Kidney (tissue), 14 donors: ENCODE measurements around the gene OXTR. TPM values are rescaled to one million over a fixed set of nuclear protein-coding genes. Genes with fewer than 3 reads are reported as not detected.

Source experiments
- DNase-seq, 5 donors: peaks; one replicate each; pipeline ENCODE4 v3.0.0-alpha.2; 2013 to 2020
- FAIRE-seq: peaks from 2 replicates; lab custom pipeline; 2012; peaks lifted over from hg19 to GRCh38; lab: Jason Lieb, UNC
- H3K27ac ChIP-seq, 2 donors: one replicate each; pipeline ENCODE4 v1.7.0; 2013; ENCODE audit warnings: low read depth in 2 of 2, low read length in 2 of 2, inconsistent platforms in 1 of 2
- H3K27me3 ChIP-seq: one replicate; pipeline ENCODE4 v1.7.1; 2013; ENCODE audit warnings: low read length, inconsistent platforms; ENCODE audit not compliant: control insufficient read depth, insufficient read depth
- H3K36me3 ChIP-seq, 3 donors: one replicate each; pipeline versions ENCODE4 v1.7.0 to v1.7.1; 2013; ENCODE audit warnings: low read length in 3 of 3, control low read depth in 1 of 3, inconsistent platforms in 1 of 3; ENCODE audit not compliant: insufficient read depth in 3 of 3, control insufficient read depth in 2 of 3
- H3K4me1 ChIP-seq, 3 donors: one replicate each; pipeline versions ENCODE4 v1.7.0 to v1.7.1; 2013; ENCODE audit warnings: low read length in 3 of 3, inconsistent platforms in 1 of 3, low read depth in 1 of 3; ENCODE audit not compliant: control insufficient read depth in 2 of 3, insufficient read depth in 2 of 3
- H3K4me3 ChIP-seq, 3 donors: one replicate each; pipeline versions ENCODE4 v1.7.0 to v1.8.1; 2013; ENCODE audit warnings: low read length in 3 of 3, control low read depth in 1 of 3, inconsistent platforms in 1 of 3
- H3K9ac ChIP-seq, 3 donors: one replicate each; pipeline versions ENCODE4 v1.7.0 to v1.7.1; 2013; ENCODE audit warnings: low read length in 3 of 3, control low read depth in 1 of 3, inconsistent platforms in 1 of 3
- H3K9me3 ChIP-seq, 3 donors: one replicate each; pipeline versions ENCODE4 v1.7.0 to v1.7.1; 2013; ENCODE audit warnings: low read length in 3 of 3, control low read depth in 1 of 3, inconsistent platforms in 1 of 3; ENCODE audit not compliant: control insufficient read depth in 2 of 3, insufficient read depth in 1 of 3
- intact Hi-C: fragments of 100-400 bp; cut with DNase I; formaldehyde crosslinking; loops from one replicate; pipeline ENCODE4 v1.11.1; 2022
- polyA plus RNA-seq: library from polyadenylated mRNA; stranded (reverse); fragments of 350-450 nt; fragmentation: Illumina TruSeq; extraction: RNeasy Lipid Tissue Mini Kit (QIAGEN cat#74804); gene quantifications from one replicate; pipeline ENCODE4 v1.2.3, GENCODE V29; 2014; ENCODE audit warnings: low read depth, low replicate concordance; ENCODE audit not compliant: insufficient read depth
- total RNA-seq: library from RNA; stranded (reverse); fragmentation: NEBNext Ultra II Directional; extraction: Animal tissue kit (Norgen Biotek cat#: 25700); gene quantifications from one replicate; pipeline ENCODE4 v1.2.1, GENCODE V29; 2021
- TF ChIP-seq, protein P1 (sequence below): IDR thresholded peaks from 3 replicates; pipeline ENCODE4 v1.5.1; 2012; ENCODE audit warnings: mild to moderate bottlenecking, moderate library complexity, borderline replicate concordance; ENCODE audit not compliant: insufficient read depth; ENCODE audit errors: extremely low read depth
- donor health status: control.
- donor health status: control.
- donor health status: control.
- donor health status: control.
- donor health status: control.
- donor health status: DM: yes; HTN: yes; CAD: no.
- donor health status: Normal renal cell carcinoma (clear cell type).

Gene OXTR
- total and polyA plus RNA-seq, 2 donors from 2014 or later, result 0.39 to 1.2 TPM

DNA sequence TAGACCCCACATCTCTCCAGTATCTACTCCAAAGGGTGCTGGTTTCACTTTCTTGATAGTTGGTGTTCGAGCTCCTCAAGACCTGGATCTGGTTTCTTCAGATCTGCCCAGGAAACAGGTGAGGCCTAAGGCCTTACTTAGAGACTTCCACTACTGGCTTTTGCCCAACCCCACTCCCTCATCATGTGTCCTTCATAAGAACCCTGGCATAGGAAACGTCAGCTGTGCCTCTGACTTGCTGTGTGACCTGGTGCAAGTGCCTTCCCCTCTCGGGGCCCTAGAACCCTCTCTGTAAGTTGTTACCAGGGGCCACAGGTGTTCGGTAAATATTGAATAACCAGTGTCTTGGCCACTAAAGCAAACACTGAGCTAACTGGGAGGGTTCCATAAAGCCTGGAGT is 3.9 kb downstream of the OXTR start:
- no peak overlapping the region for H3K27ac ChIP-seq
- H3K4me3 ChIP-seq, result no peak overlapping the region
- DNase-seq (no peak), FAIRE-seq (no peak)
- H3K9ac ChIP-seq, result no peak overlapping the region
- TF ChIP-seq, protein P1, sequence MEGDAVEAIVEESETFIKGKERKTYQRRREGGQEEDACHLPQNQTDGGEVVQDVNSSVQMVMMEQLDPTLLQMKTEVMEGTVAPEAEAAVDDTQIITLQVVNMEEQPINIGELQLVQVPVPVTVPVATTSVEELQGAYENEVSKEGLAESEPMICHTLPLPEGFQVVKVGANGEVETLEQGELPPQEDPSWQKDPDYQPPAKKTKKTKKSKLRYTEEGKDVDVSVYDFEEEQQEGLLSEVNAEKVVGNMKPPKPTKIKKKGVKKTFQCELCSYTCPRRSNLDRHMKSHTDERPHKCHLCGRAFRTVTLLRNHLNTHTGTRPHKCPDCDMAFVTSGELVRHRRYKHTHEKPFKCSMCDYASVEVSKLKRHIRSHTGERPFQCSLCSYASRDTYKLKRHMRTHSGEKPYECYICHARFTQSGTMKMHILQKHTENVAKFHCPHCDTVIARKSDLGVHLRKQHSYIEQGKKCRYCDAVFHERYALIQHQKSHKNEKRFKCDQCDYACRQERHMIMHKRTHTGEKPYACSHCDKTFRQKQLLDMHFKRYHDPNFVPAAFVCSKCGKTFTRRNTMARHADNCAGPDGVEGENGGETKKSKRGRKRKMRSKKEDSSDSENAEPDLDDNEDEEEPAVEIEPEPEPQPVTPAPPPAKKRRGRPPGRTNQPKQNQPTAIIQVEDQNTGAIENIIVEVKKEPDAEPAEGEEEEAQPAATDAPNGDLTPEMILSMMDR, result no peak
- H3K27me3 ChIP-seq, result peaks cover 14% of the 10 kb centered on the region
- peaks cover 0 to 17% (median 0%) of the 10 kb centered on the region in 3 donors for H3K4me1 ChIP-seq
- H3K9me3 ChIP-seq, result no peaks in the 10 kb centered on the region
- H3K36me3 ChIP-seq, result no peaks in the 10 kb centered on the region
- intact Hi-C loops, result no loop called here

GRCh38 chr3:8764528-8764927 is 4.9 kb downstream of the OXTR start:
- intact Hi-C loops, result no loop called here
- Histone ChIP-seq H3K27me3 (peaks cover 10% of the 10 kb centered on the region), H3K36me3 (no peaks in the 10 kb centered on the region), H3K9me3 (no peaks in the 10 kb centered on the region), H3K27ac (no peak overlapping the region), H3K9ac (no peak overlapping the region), H3K4me3 (no peak overlapping the region), H3K4me1 (peaks cover 0 to 15% (median 0%) of the 10 kb centered on the region in 3 donors)
- TF ChIP-seq, protein P1, result no peak
- DNase-seq, result no peak
- no peak for FAIRE-seq

- no peaks in the 10 kb centered on the region for H3K9me3 ChIP-seq
- DNase-seq (peak in 1 of 5 donors; percentile 11), FAIRE-seq (no peak)
- peaks cover 8% of the 10 kb centered on the region for H3K27me3 ChIP-seq
- H3K27ac ChIP-seq, result no peak overlapping the region
- intact Hi-C loops, result no loop called here
- H3K36me3 ChIP-seq, result no peaks in the 10 kb centered on the region
- no peak overlapping the region for H3K9ac ChIP-seq
- H3K4me3 ChIP-seq, result no peak overlapping the region
- TF ChIP-seq, protein P1, result no peak
- H3K4me1 ChIP-seq, result peaks cover 0 to 6% (median 0%) of the 10 kb centered on the region in 3 donors
These were observed 6.6 kb downstream of the OXTR start for GRCh38 chr3:8762607-8763377.
